Right atrium auricular region (tissue), 2 donors: ENCODE measurements around the gene ZNF507. TPM values are rescaled to one million over a fixed set of nuclear protein-coding genes. Genes with fewer than 3 reads are reported as not detected.
"Not testable (repeated sequence)": the region's sequence is repeated elsewhere in the genome, so short reads cannot be mapped to it uniquely, and the experiment has no call there.

Experiments used
- DNase-seq: peaks from one replicate; pipeline ENCODE4 v3.0.0-alpha.2; 2019; ENCODE audit warnings: low spot score
- H3K27ac ChIP-seq, 2 donors: fragments of 200-600 bp; sonication (generic); 1 replicate in 1 of 2; 2 replicates in 1 of 2; pipeline ENCODE4 v1.5.1; 2016 to 2019
- H3K27me3 ChIP-seq, 2 donors: fragments of 200-600 bp; sonication (generic); one replicate each; pipeline versions ENCODE4 v1.5.1 to v1.6.0; 2017 to 2019
- H3K36me3 ChIP-seq: fragments of 200-600 bp; sonication (generic); one replicate; pipeline ENCODE4 v1.5.1; 2016
- H3K4me1 ChIP-seq, 2 donors: fragments of 200-600 bp; sonication (generic); one replicate each; pipeline versions ENCODE4 v1.5.1 to v1.6.0; 2017 to 2019
- H3K4me3 ChIP-seq, 2 donors: fragments of 200-600 bp; sonication (generic); 1 replicate in 1 of 2; 2 replicates in 1 of 2; pipeline ENCODE4 v1.5.1; 2017 to 2019; ENCODE audit warnings: mild to moderate bottlenecking in 1 of 2, moderate library complexity in 1 of 2
- H3K9me3 ChIP-seq, 2 donors: fragments of 200-600 bp; sonication (generic); one replicate each; pipeline ENCODE4 v1.5.1; 2019
- total RNA-seq, 2 donors: library from RNA; depleted of rRNA; stranded (reverse); fragments of >200 nt; gene quantifications; one replicate each; pipeline ENCODE4 v1.1.0, GENCODE V29; 2016
- TF ChIP-seq, protein P1 (sequence below), 2 donors: fragments of 200-600 bp; sonication (generic); IDR thresholded peaks; one replicate each; pipeline ENCODE4 v1.5.1; 2019; ENCODE audit warnings: antibody characterized with exemption in 2 of 2

ZNF507 gene
- total RNA-seq, 2 donors from 2014 or later = 9.0 to 12.7 TPM

DNA sequence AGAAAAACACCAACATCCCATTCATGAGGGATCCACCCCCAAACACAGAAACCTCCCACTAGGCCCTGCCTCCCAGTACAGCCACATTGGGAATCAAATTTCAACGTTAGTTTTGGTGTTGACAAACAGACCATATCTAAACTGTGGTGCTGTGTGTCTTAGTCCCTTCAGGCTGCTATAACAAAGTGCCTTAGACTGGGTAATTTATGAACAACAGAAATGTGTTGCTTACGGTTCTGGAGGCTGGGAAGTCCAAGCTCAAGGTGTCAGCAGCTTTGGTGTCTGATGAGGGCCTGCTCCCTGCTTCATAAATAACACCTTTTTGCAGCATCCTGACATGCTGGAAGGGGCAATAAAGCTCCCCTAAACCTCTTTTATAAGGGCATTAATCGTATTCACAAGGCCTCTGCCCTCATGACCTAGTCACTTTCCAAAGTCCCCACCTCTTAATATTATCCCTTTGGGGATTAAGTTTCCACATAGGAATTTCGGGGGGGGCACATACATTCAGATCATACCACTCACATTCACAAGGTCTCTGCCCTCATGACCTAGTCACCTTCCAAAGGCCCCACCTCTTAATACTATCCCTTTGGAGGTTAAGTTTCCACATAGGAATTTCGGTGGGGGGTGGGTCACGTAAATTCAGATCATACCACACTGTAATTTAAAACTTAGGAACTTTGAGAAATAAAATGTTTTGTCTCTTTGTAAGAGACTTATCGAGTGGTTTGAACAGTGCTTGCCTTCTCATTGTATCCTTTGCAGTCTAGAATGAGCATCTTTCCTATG lies 27.5 kb downstream of the ZNF507 start:
- Histone ChIP-seq H3K27me3 (no peaks in the 10 kb centered on the region), H3K36me3 (peaks cover 32% of the 10 kb centered on the region), H3K27ac (peak overlapping the region; percentile 46 to 76), H3K4me1 (peaks cover 0 to 23% of the 10 kb centered on the region in 2 donors), H3K4me3 (no peak overlapping the region), H3K9me3 (no peaks in the 10 kb centered on the region)
- DNase-seq = no peak
- TF ChIP-seq, protein P1, sequence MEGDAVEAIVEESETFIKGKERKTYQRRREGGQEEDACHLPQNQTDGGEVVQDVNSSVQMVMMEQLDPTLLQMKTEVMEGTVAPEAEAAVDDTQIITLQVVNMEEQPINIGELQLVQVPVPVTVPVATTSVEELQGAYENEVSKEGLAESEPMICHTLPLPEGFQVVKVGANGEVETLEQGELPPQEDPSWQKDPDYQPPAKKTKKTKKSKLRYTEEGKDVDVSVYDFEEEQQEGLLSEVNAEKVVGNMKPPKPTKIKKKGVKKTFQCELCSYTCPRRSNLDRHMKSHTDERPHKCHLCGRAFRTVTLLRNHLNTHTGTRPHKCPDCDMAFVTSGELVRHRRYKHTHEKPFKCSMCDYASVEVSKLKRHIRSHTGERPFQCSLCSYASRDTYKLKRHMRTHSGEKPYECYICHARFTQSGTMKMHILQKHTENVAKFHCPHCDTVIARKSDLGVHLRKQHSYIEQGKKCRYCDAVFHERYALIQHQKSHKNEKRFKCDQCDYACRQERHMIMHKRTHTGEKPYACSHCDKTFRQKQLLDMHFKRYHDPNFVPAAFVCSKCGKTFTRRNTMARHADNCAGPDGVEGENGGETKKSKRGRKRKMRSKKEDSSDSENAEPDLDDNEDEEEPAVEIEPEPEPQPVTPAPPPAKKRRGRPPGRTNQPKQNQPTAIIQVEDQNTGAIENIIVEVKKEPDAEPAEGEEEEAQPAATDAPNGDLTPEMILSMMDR (IDR thresholded peaks at IDR 0.05) = no peak

DNA sequence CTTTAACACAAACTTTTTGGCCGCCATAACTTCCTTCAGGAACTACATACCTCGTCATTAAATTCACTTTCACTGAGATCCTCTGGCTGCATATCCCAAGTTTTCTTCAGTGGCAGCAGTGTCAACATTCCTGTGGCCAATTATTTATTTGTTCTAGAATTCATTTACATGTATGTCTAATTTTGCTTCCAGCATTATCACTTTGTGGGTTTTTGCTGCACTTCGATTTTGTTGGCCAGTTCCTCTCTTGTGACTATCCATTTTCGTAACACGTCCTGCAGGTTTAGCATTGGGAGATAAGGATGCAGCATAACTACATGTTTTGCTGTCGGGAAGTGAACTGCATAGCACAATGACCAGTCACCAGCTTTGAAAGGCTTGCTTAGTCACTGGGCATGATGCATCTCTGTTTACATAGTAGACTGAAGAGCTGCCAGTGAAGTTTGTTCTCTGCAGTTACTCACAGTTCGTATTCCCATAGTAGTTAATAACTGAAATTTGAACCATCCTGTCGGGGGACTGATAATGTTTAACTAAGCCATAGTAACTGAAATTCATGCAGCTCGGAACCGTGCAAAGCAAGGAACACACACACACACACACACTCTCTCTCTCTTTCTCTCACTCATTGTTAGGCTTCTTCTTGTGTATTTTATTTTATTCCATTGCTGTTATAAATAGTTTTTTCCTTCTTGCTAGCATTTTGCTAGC lies 28.3 kb downstream of the ZNF507 start:
- Histone ChIP-seq H3K27ac (peak overlapping the region; percentile 46 to 76), H3K9me3 (no peaks in the 10 kb centered on the region), H3K36me3 (peaks cover 32% of the 10 kb centered on the region), H3K27me3 (no peaks in the 10 kb centered on the region), H3K4me3 (no peak overlapping the region), H3K4me1 (peaks cover 0 to 19% of the 10 kb centered on the region in 2 donors)
- TF ChIP-seq, protein P1 (IDR thresholded peaks at IDR 0.05) = no peak
- DNase-seq = peak; percentile 68

DNA sequence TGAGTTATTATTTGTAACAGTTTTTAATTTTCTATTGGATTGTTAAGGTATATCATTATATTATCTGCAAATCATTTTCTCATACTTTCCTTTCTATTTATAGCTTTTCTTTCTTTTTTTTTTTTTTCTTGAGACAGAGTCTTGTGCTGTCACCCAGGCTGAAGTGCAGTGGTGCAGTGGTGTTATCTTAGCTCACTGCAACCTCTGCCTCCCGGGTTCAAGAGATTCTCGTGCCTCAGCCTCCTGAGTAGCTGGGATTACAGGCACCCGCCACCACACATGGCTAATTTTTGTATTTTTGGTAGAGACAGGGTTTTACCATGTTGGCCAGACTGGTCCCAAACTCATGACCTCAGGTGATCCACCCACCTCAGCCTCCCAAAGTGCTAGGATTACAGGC lies 29.0 kb downstream of the ZNF507 start:
- H3K4me3 ChIP-seq, H3K9me3 ChIP-seq, DNase-seq, H3K27me3 ChIP-seq: not testable (repeated sequence)
- H3K36me3 ChIP-seq = peaks cover 36% of the 10 kb centered on the region
- peaks cover 0 to 19% of the 10 kb centered on the region in 2 donors for H3K4me1 ChIP-seq
- H3K27ac ChIP-seq = peak overlapping the region; percentile 7 to 76

DNA sequence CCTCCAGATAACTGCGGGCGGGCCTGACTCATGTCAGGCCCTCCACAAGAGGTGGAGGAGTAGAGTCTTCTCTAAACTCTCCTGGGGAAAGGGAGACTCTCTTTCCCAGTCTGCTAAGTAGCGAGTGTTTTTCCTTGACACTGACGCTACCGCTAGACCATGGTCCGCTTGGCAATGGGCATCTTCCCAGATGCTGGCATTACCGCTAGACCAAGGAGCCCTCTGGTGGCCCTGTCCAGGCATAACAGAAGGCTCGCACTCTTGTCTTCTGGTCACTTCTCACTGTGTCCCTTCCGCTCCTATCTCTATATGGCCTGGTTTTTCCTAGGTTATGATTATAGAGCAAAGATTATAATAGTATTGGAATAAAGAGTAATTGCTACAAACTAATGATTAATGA lies 31.7 kb downstream of the ZNF507 start:
- peaks cover 0 to 19% of the 10 kb centered on the region in 2 donors for H3K4me1 ChIP-seq
- not testable (repeated sequence) for H3K9me3 ChIP-seq

DNA sequence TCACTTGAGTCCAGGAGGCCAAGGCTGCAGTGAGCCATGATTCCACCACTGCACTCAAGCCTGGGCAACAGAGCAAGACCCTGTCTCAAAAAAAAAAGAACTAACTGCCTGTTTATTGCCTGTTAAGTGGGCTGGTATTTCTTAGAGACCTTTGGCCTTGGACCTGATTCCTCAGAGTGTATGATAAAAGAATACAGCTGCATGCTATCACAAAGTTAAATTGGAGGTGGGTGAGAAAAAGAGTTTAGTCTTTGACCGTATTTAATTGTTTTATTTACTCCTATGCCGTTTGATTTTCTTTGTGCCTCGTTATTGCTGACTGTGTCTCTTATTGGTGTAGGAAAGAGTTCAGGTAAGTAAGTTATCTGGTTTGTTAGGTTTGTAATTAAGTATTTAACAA lies 34.9 kb downstream of the ZNF507 start:
- Histone ChIP-seq H3K4me3 (no peak overlapping the region), H3K27me3 (no peaks in the 10 kb centered on the region), H3K27ac (no peak overlapping the region), H3K36me3 (peaks cover 39% of the 10 kb centered on the region), H3K9me3 (no peaks in the 10 kb centered on the region), H3K4me1 (no peaks in the 10 kb centered on the region)
- TF ChIP-seq, protein P1 (IDR thresholded peaks at IDR 0.05) = no peak
- DNase-seq = no peak

More for the DNA sequence above, 31.7 kb downstream of the ZNF507 start:
- H3K4me3 ChIP-seq, H3K27ac ChIP-seq, H3K27me3 ChIP-seq, DNase-seq: not testable (repeated sequence)
- TF ChIP-seq, protein P1 (IDR thresholded peaks at IDR 0.05) = peak in 1 of 2 donors; percentile 32
- peaks cover 40% of the 10 kb centered on the region for H3K36me3 ChIP-seq

DNA sequence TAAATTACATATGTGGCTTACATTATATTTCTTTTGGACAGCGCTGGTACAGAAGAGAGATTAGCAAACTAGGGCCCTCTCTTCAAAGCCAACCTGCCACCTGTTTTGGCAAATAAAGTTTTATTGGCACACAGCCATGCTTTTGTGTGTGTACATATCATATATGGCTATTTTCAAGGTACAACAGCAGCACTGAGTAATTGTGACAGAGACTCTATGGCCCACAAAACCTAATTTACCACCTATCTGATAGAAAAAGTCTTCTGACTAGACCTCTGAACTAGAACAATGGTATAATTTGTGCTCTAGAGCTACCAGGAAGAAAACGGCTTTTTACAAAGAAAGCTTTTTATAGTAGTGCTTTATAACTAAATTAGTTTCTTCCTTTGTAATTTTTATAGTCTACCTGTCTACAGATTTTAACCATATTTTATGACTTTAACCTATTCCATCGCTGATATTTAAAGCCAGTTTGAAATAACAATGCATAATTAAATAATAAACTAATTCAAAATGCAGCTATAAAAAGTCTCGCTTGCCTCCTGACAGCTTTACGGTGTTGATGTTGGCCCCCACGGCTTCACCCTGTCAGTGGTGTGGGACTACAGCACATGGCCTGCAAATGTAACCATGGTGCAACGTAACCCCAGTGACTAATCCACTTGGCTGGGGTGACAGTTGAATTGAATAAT lies 42.4 kb downstream of the ZNF507 start:
- Histone ChIP-seq H3K27ac (no peak overlapping the region), H3K36me3 (peaks cover 7% of the 10 kb centered on the region), H3K4me3 (no peak overlapping the region), H3K27me3 (no peaks in the 10 kb centered on the region), H3K9me3 (no peaks in the 10 kb centered on the region), H3K4me1 (no peaks in the 10 kb centered on the region)
- TF ChIP-seq, protein P1 (IDR thresholded peaks at IDR 0.05) = no peak
- DNase-seq = no peak
